HEK293 (cell line): ENCODE measurements around the gene PIEZO1.
A peak's percentile ranks its signal among the peaks of the same experiment; 100 is the strongest.

Source experiments
- CTCF ChIA-PET: fragments of 350-600 bp; formaldehyde crosslinking; extraction: SDS; loops from one replicate; lab custom pipeline; 2021; ENCODE audit warnings: antibody characterized with exemption; lab: Yijun Ruan, JAX
- POLR2A ChIA-PET: fragments of 300-600 bp; formaldehyde crosslinking; extraction: SDS; loops from one replicate; lab custom pipeline; 2020; ENCODE audit warnings: antibody characterized with exemption, inconsistent platforms; lab: Yijun Ruan, JAX
- H3K27ac ChIP-seq: fragments of 200-500 bp; sonication (Bioruptor generic); 2 replicates; pipeline ENCODE4 v1.5.1; 2014; ENCODE audit warnings: low read depth, low read length, control low read depth, inconsistent platforms; ENCODE audit errors: extremely low read depth
- H3K36me3 ChIP-seq, 2 experiments: fragments of 200-500 bp in 1 of 2; sonication (Bioruptor generic) in 1 of 2; 1 replicate in 1 of 2; 2 replicates in 1 of 2; pipeline ENCODE4 v1.5.1; 2014 to 2017; ENCODE audit warnings: inconsistent platforms in 2 of 2, low read length in 2 of 2; ENCODE audit not compliant: control insufficient read depth in 2 of 2, insufficient read depth in 1 of 2
- H3K4me1 ChIP-seq: fragments of 200-500 bp; sonication (Bioruptor generic); 2 replicates; pipeline ENCODE4 v1.5.1; 2014; ENCODE audit warnings: mild to moderate bottlenecking, low read length, inconsistent platforms; ENCODE audit not compliant: control insufficient read depth, insufficient read depth
- H3K4me3 ChIP-seq: 2 replicates; pipeline ENCODE4 v1.5.1; 2011; ENCODE audit warnings: low read depth, mild to moderate bottlenecking, control low read depth, low read length, moderate library complexity
- H3K9me3 ChIP-seq: fragments of 200-500 bp; sonication (Bioruptor generic); 2 replicates; pipeline ENCODE4 v1.5.1; 2014; ENCODE audit warnings: low read depth, low read length, inconsistent platforms; ENCODE audit not compliant: control insufficient read depth, insufficient read depth
- ATF2 ChIP-seq: fragments of 450-650 bp; formaldehyde crosslinking; IDR thresholded peaks from 2 replicates; pipeline ENCODE4 v1.5.1; 2016; ENCODE audit warnings: missing biosample characterization, missing genetic modification characterization, low read depth
- BCL6B ChIP-seq: fragments of 450-650 bp; formaldehyde crosslinking; IDR thresholded peaks from 2 replicates; pipeline ENCODE4 v1.5.1; 2017; ENCODE audit warnings: missing biosample characterization, missing genetic modification characterization
- HIC1 ChIP-seq: fragments of 450-650 bp; formaldehyde crosslinking; IDR thresholded peaks from 2 replicates; pipeline ENCODE4 v1.5.1; 2016; ENCODE audit warnings: missing biosample characterization, missing genetic modification characterization
- KLF7 ChIP-seq: fragments of 450-650 bp; formaldehyde crosslinking; IDR thresholded peaks from 2 replicates; pipeline ENCODE4 v1.5.1; 2016; ENCODE audit warnings: missing biosample characterization, missing genetic modification characterization, borderline replicate concordance
- YY1 ChIP-seq: fragments of 450-650 bp; formaldehyde crosslinking; IDR thresholded peaks from 2 replicates; pipeline ENCODE4 v1.5.1; 2018; ENCODE audit warnings: missing biosample characterization, missing genetic modification characterization
- ZBTB26 ChIP-seq: fragments of 450-650 bp; formaldehyde crosslinking; optimal IDR thresholded peaks from 2 replicates; pipeline ENCODE3; 2016; ENCODE audit warnings: missing biosample characterization, mild to moderate bottlenecking, missing genetic modification characterization
- ZFP69B ChIP-seq: fragments of 450-650 bp; formaldehyde crosslinking; IDR thresholded peaks from 2 replicates; pipeline ENCODE4 v1.5.1; 2016; ENCODE audit warnings: missing biosample characterization, missing genetic modification characterization
- ZNF148 ChIP-seq: fragments of 450-650 bp; formaldehyde crosslinking; IDR thresholded peaks from 2 replicates; pipeline ENCODE4 v1.5.0; 2017; ENCODE audit warnings: missing biosample characterization, missing genetic modification characterization, borderline replicate concordance
- ZNF214 ChIP-seq: fragments of 450-650 bp; formaldehyde crosslinking; IDR thresholded peaks from 2 replicates; pipeline ENCODE4 v1.5.1; 2017; ENCODE audit warnings: missing biosample characterization, mild to moderate bottlenecking, missing genetic modification characterization, borderline replicate concordance
- ZNF266 ChIP-seq: fragments of 450-650 bp; formaldehyde crosslinking; IDR thresholded peaks from 2 replicates; pipeline ENCODE4 v1.5.1; 2016; ENCODE audit warnings: missing biosample characterization, missing genetic modification characterization, low read depth
- ZNF324 ChIP-seq: fragments of 450-650 bp; formaldehyde crosslinking; IDR thresholded peaks from 2 replicates; pipeline ENCODE4 v1.5.1; 2016; ENCODE audit warnings: missing biosample characterization, missing genetic modification characterization
- ZNF391 ChIP-seq: fragments of 450-650 bp; formaldehyde crosslinking; IDR thresholded peaks from 2 replicates; pipeline ENCODE4 v1.5.1; 2016; ENCODE audit warnings: low read depth, missing biosample characterization, missing genetic modification characterization, borderline replicate concordance
- ZNF555 ChIP-seq: fragments of 450-650 bp; formaldehyde crosslinking; conservative IDR thresholded peaks from 2 replicates; pipeline ENCODE4 v1.5.1; 2017; ENCODE audit warnings: missing biosample characterization, mild to moderate bottlenecking, missing genetic modification characterization, inconsistent platforms
- ZNF621 ChIP-seq: fragments of 450-650 bp; formaldehyde crosslinking; IDR thresholded peaks from 2 replicates; pipeline ENCODE4 v1.5.1; 2017; ENCODE audit warnings: missing biosample characterization, missing genetic modification characterization
- ZNF623 ChIP-seq: fragments of 450-650 bp; formaldehyde crosslinking; IDR thresholded peaks from 2 replicates; pipeline ENCODE4 v1.5.1; 2016; ENCODE audit warnings: missing biosample characterization, missing genetic modification characterization
- ZNF626 ChIP-seq: fragments of 450-650 bp; sonication (Bioruptor Pico); formaldehyde crosslinking; IDR thresholded peaks from 2 replicates; pipeline ENCODE4 v1.5.1; 2018; ENCODE audit warnings: missing biosample characterization, missing genetic modification characterization, inconsistent platforms
- ZNF677 ChIP-seq: fragments of 450-650 bp; IDR thresholded peaks from 2 replicates; pipeline ENCODE4 v1.5.0; 2018; ENCODE audit warnings: missing biosample characterization, mild to moderate bottlenecking, missing genetic modification characterization, moderate library complexity
- ZNF704 ChIP-seq: fragments of 450-650 bp; formaldehyde crosslinking; IDR thresholded peaks from 2 replicates; pipeline ENCODE4 v1.5.1; 2016; ENCODE audit warnings: missing biosample characterization, missing genetic modification characterization
- ZNF777 ChIP-seq: fragments of 450-650 bp; formaldehyde crosslinking; IDR thresholded peaks from 2 replicates; pipeline ENCODE4 v1.5.1; 2017; ENCODE audit warnings: missing biosample characterization, missing genetic modification characterization, borderline replicate concordance
- ZNF830 ChIP-seq: fragments of 450-650 bp; IDR thresholded peaks from 2 replicates; pipeline ENCODE4 v1.5.0; 2018; ENCODE audit warnings: missing biosample characterization, missing genetic modification characterization, low read depth, mild to moderate bottlenecking, moderate library complexity
- ZSCAN5A ChIP-seq: fragments of 450-650 bp; formaldehyde crosslinking; IDR thresholded peaks from 2 replicates; pipeline ENCODE4 v1.5.1; 2016; ENCODE audit warnings: missing biosample characterization, missing genetic modification characterization

Gene PIEZO1

GRCh38 chr16:88761830-88762229 lies 23.2 kb downstream of the PIEZO1 start:
- no peak overlapping the region for H3K4me3 ChIP-seq
- H3K9me3 ChIP-seq: no peaks in the 10 kb centered on the region
- no peaks in the 10 kb centered on the region for H3K36me3 ChIP-seq
- TF ChIP-seq ZNF555 (tag by site-specific recombination): no peak
- no peak for TF ChIP-seq ZNF621 (tag by site-specific recombination)
- no peak for TF ChIP-seq ZFP69B (tag by site-specific recombination)
- no peak for TF ChIP-seq ZNF677
- TF ChIP-seq ZNF830: no peak
- no peak for TF ChIP-seq ZNF214 (tag by site-specific recombination)
- no peak for TF ChIP-seq KLF7 (tag by site-specific recombination)
- no peak for TF ChIP-seq ZNF704 (tag by site-specific recombination)
- no peak for TF ChIP-seq ATF2 (tag by site-specific recombination)
- no peak for TF ChIP-seq YY1
- no peak for TF ChIP-seq ZBTB26 (tag by site-specific recombination)
- no peak for TF ChIP-seq ZNF324 (tag by site-specific recombination)
- no peak for TF ChIP-seq ZSCAN5A
- TF ChIP-seq ZNF626: no peak
- no peak for TF ChIP-seq ZNF777 (tag by site-specific recombination)
- TF ChIP-seq ZNF391 (tag by site-specific recombination): no peak
- no peak for TF ChIP-seq ZNF266 (tag by site-specific recombination)
- no peak for TF ChIP-seq BCL6B (tag by site-specific recombination)
- peaks cover 8% of the 10 kb centered on the region for H3K4me1 ChIP-seq
- POLR2A ChIA-PET: interaction anchor here (1.2 to 2.0 kb wide), 2 partner anchors 9 to 23 kb away, joined by 5 to 6 read pairs; partner anchors contain the start of gene PIEZO1
- CTCF ChIA-PET: interaction anchor here (0.7 to 3.2 kb wide), 4 partner anchors 19 to 25 kb away, joined by 3 to 25 read pairs (median 6); no protein-coding TSS in a partner anchor
- no peak overlapping the region for H3K27ac ChIP-seq

- TF ChIP-seq ZNF623 (tag by site-specific recombination) (peak; percentile 25; the same call in 1 of the 2 replicates), HIC1 (peak; percentile 46; the same call in 1 of the 2 replicates), ZNF148 (tag by site-specific recombination) (no peak)
- peaks cover 8% of the 10 kb centered on the region for H3K4me1 ChIP-seq
- no peak overlapping the region for H3K4me3 ChIP-seq
- H3K36me3 ChIP-seq: no peaks in the 10 kb centered on the region
- H3K27ac ChIP-seq: no peak overlapping the region
- no peaks in the 10 kb centered on the region for H3K9me3 ChIP-seq
- CTCF ChIA-PET: interaction anchor here (1.5 to 4.3 kb wide), 2 partner anchors 18 to 24 kb away, joined by 4 to 28 read pairs; no protein-coding TSS in a partner anchor
- POLR2A ChIA-PET: interaction anchor here (1.3 to 3.8 kb wide), 3 partner anchors 9 to 49 kb away, joined by 3 to 24 read pairs (median 6); no protein-coding TSS in a partner anchor
Measured at GRCh38 chr16:88761143-88761534, 23.9 kb downstream of the PIEZO1 start.
